MM.1S (cell line): ENCODE data around the gene ZC3H4.
A peak's percentile ranks its signal among the peaks of the same experiment; 100 is the strongest.

Experiments
- DNase-seq: peaks from one replicate; pipeline ENCODE4 v3.0.0-alpha.2; 2015
- H2AFZ ChIP-seq: fragments of 300-600 bp; sonication (generic); 2 replicates; pipeline ENCODE4 v1.6.0; 2016; ENCODE audit warnings: antibody characterized with exemption, low read length
- H3F3A ChIP-seq: fragments of 300-600 bp; sonication (generic); 2 replicates; pipeline ENCODE4 v1.6.1; 2016; ENCODE audit warnings: mild to moderate bottlenecking, antibody characterized with exemption, low read length, moderate library complexity, mixed read lengths; ENCODE audit not compliant: insufficient read depth
- H3K27ac ChIP-seq: fragments of 300-600 bp; sonication (generic); 2 replicates; pipeline ENCODE4 v1.5.1; 2016; ENCODE audit warnings: mild to moderate bottlenecking, low read length
- H3K27me3 ChIP-seq: fragments of 300-600 bp; sonication (generic); replicated peaks from 2 replicates; pipeline ENCODE4 v1.6.0; 2016; ENCODE audit warnings: low read length; ENCODE audit not compliant: insufficient read depth
- H3K36me3 ChIP-seq: fragments of 300-600 bp; sonication (generic); replicated peaks from 2 replicates; pipeline ENCODE4 v1.6.1; 2016; ENCODE audit warnings: mild to moderate bottlenecking, low read length, mixed read lengths; ENCODE audit not compliant: insufficient read depth
- H3K4me1 ChIP-seq: fragments of 300-600 bp; sonication (generic); 2 replicates; pipeline ENCODE4 v1.6.1; 2016; ENCODE audit warnings: low read length, mixed read lengths
- H3K4me2 ChIP-seq: fragments of 300-600 bp; sonication (generic); 2 replicates; pipeline ENCODE4 v1.6.0; 2016; ENCODE audit warnings: low read depth, low read length
- H3K4me3 ChIP-seq: fragments of 300-600 bp; sonication (generic); 2 replicates; pipeline ENCODE4 v1.5.1; 2016; ENCODE audit warnings: low read length, mixed read lengths
- H3K79me2 ChIP-seq: fragments of 300-600 bp; sonication (generic); 2 replicates; pipeline ENCODE4 v1.6.1; 2016; ENCODE audit warnings: mixed run types, low read length, mixed read lengths
- H3K9ac ChIP-seq: fragments of 300-600 bp; sonication (generic); 2 replicates; pipeline ENCODE4 v1.6.1; 2016; ENCODE audit warnings: low read length, mixed read lengths
- H3K9me2 ChIP-seq: fragments of 300-600 bp; sonication (generic); replicated peaks from 2 replicates; pipeline ENCODE4 v1.6.1; 2016; ENCODE audit warnings: mild to moderate bottlenecking, low read length, mixed read lengths; ENCODE audit not compliant: insufficient read depth
- H3K9me3 ChIP-seq: fragments of 300-600 bp; sonication (generic); replicated peaks from 2 replicates; pipeline ENCODE4 v1.6.1; 2016; ENCODE audit warnings: mild to moderate bottlenecking, low read length, mixed read lengths; ENCODE audit not compliant: insufficient read depth
- H4K20me1 ChIP-seq: fragments of 300-600 bp; sonication (generic); 2 replicates; pipeline ENCODE4 v1.6.1; 2016; ENCODE audit warnings: mild to moderate bottlenecking, low read length, moderate library complexity, mixed read lengths; ENCODE audit not compliant: insufficient read depth
- EZH2 ChIP-seq: fragments of 300-600 bp; sonication (generic); optimal IDR thresholded peaks from 2 replicates; pipeline ENCODE3; 2017; ENCODE audit warnings: low read depth, mild to moderate bottlenecking, antibody characterized with exemption, low read length, mixed read lengths
- EZH2phosphoT487 ChIP-seq: fragments of 300-600 bp; sonication (generic); IDR thresholded peaks from 2 replicates; pipeline ENCODE4 v1.6.1; 2018; ENCODE audit warnings: antibody characterized with exemption, low read length
- TF ChIP-seq, protein P1 (sequence below): fragments of 300-600 bp; sonication (generic); IDR thresholded peaks from 2 replicates; pipeline ENCODE4 v1.5.1; 2016; ENCODE audit warnings: antibody characterized with exemption, low read length, mixed read lengths

ZC3H4 gene

GRCh38 chr19:47158367-47158791 lies 44.8 kb upstream of the ZC3H4 start:
- H4K20me1 ChIP-seq, result peaks cover 25% of the 10 kb centered on the region; the same call in 1 of the 2 replicates
- H3K9me3 ChIP-seq, result no peaks in the 10 kb centered on the region
- peak overlapping the region; percentile 17; the same call in 1 of the 2 replicates for H3K9ac ChIP-seq
- H3K4me2 ChIP-seq, result peak overlapping the region; percentile 52
- no peaks in the 10 kb centered on the region for H3K27me3 ChIP-seq
- 0 out of 2 replicates have a peak overlapping the region, but pooled peaks have one; percentile 10 for H2AFZ ChIP-seq
- H3K27ac ChIP-seq, result peak overlapping the region; percentile 63; the same call in 1 of the 2 replicates
- no peak for DNase-seq
- no peak overlapping the region for H3K4me3 ChIP-seq
- TF ChIP-seq EZH2phosphoT487 (no peak), EZH2 (no peak)
- TF ChIP-seq, protein P1, sequence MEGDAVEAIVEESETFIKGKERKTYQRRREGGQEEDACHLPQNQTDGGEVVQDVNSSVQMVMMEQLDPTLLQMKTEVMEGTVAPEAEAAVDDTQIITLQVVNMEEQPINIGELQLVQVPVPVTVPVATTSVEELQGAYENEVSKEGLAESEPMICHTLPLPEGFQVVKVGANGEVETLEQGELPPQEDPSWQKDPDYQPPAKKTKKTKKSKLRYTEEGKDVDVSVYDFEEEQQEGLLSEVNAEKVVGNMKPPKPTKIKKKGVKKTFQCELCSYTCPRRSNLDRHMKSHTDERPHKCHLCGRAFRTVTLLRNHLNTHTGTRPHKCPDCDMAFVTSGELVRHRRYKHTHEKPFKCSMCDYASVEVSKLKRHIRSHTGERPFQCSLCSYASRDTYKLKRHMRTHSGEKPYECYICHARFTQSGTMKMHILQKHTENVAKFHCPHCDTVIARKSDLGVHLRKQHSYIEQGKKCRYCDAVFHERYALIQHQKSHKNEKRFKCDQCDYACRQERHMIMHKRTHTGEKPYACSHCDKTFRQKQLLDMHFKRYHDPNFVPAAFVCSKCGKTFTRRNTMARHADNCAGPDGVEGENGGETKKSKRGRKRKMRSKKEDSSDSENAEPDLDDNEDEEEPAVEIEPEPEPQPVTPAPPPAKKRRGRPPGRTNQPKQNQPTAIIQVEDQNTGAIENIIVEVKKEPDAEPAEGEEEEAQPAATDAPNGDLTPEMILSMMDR, result no peak
- H3K79me2 ChIP-seq, result peaks cover 73% of the 10 kb centered on the region
- H3K4me1 ChIP-seq, result peaks cover 42% of the 10 kb centered on the region
- peaks cover 17% of the 10 kb centered on the region; the same call in 1 of the 2 replicates for H3K36me3 ChIP-seq
- peaks cover 39% of the 10 kb centered on the region for H3F3A ChIP-seq
- H3K9me2 ChIP-seq, result no peaks in the 10 kb centered on the region

DNA sequence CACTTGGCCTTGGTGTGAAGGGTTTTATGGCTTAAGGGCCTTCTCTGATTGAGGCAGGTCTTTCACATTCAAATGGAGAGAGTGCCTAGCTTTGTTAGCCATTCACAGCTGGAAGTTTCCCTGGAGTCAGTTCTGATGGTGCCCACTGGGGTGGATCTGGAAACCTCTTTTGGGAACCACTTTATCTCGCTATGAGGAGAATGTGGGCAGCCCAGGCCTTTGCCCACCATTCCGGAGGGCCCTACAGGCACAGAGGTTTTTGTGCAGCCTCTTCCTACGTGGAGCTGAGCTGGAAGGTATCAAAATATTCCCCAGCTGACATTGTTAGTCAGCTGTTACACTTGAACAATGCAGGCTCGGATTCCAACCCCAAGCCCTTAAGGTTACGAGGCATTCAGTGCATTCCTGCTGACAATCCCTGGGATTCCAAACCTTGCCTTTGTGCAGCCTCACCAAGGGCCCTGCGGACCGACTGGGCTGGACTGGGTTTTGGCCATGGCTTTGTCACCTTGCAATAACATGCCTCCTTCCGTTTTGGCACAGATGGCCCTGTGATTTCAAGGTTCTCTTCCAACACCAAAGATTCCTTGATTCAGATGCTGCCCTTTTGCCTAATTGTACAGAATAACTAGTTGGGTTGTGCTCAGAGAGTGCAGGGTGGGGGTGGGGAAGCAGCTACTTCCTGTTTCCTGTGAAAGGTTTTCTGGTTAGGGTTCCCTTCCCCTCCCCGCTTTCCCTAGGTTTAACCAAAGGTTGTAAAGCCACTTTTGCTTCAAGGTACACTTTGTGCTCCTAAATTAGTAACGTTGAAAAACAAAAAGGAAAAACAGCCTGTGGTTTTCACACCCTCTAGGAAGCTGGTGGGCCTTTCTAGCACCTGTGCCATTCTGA lies 44.1 kb upstream of the ZC3H4 start:
- DNase-seq, result peak; percentile 55
- Histone ChIP-seq H3F3A (peaks cover 39% of the 10 kb centered on the region), H3K9me3 (no peaks in the 10 kb centered on the region), H3K79me2 (peaks cover 73% of the 10 kb centered on the region), H3K9me2 (no peaks in the 10 kb centered on the region), H3K36me3 (peaks cover 18% of the 10 kb centered on the region; the same call in 1 of the 2 replicates), H3K4me1 (peaks cover 42% of the 10 kb centered on the region), H3K27me3 (no peaks in the 10 kb centered on the region), H3K4me2 (peak overlapping the region; percentile 52), H3K27ac (peak overlapping the region; percentile 63; the same call in 1 of the 2 replicates), H4K20me1 (peaks cover 25% of the 10 kb centered on the region; the same call in 1 of the 2 replicates), H2AFZ (0 out of 2 replicates have a peak overlapping the region, but pooled peaks have one; percentile 10), H3K9ac (peak overlapping the region; percentile 17; the same call in 1 of the 2 replicates), H3K4me3 (0 out of 2 replicates have a peak overlapping the region, but pooled peaks have one; percentile 9)
- no peak for TF ChIP-seq EZH2phosphoT487

GRCh38 chr19:47156861-47157430 lies 43.4 kb upstream of the ZC3H4 start:
- Histone ChIP-seq H3K4me1 (peaks cover 42% of the 10 kb centered on the region), H3K27ac (peak overlapping the region; percentile 63; the same call in 1 of the 2 replicates), H3K79me2 (peaks cover 73% of the 10 kb centered on the region), H3K4me3 (0 out of 2 replicates have a peak overlapping the region, but pooled peaks have one; percentile 9), H3K27me3 (no peaks in the 10 kb centered on the region), H3K9me2 (no peaks in the 10 kb centered on the region), H3K36me3 (peaks cover 24% of the 10 kb centered on the region; the same call in 1 of the 2 replicates), H3F3A (peaks cover 39% of the 10 kb centered on the region), H3K9me3 (no peaks in the 10 kb centered on the region), H3K4me2 (peak overlapping the region; percentile 52), H3K9ac (no peak overlapping the region), H2AFZ (no peak overlapping the region), H4K20me1 (peaks cover 25% of the 10 kb centered on the region; the same call in 1 of the 2 replicates)
- peak; percentile 83 for DNase-seq
- TF ChIP-seq EZH2 (no peak), EZH2phosphoT487 (no peak)
- TF ChIP-seq, protein P1, result no peak
